HG03280 (cell line): ENCODE results near the gene B3GAT3.
"Not testable (repeated sequence)": the region's sequence is repeated elsewhere in the genome, so short reads cannot be mapped to it uniquely, and the experiment has no call there.

ENCODE experiments used
- ATAC-seq: cut with Tn5 transposase; IDR thresholded peaks from one replicate; pipeline ENCODE4 v1.9.1; 2021; ENCODE audit warnings: mild to moderate bottlenecking, moderate library complexity; ENCODE audit not compliant: unreplicated experiment

The B3GAT3 gene

DNA sequence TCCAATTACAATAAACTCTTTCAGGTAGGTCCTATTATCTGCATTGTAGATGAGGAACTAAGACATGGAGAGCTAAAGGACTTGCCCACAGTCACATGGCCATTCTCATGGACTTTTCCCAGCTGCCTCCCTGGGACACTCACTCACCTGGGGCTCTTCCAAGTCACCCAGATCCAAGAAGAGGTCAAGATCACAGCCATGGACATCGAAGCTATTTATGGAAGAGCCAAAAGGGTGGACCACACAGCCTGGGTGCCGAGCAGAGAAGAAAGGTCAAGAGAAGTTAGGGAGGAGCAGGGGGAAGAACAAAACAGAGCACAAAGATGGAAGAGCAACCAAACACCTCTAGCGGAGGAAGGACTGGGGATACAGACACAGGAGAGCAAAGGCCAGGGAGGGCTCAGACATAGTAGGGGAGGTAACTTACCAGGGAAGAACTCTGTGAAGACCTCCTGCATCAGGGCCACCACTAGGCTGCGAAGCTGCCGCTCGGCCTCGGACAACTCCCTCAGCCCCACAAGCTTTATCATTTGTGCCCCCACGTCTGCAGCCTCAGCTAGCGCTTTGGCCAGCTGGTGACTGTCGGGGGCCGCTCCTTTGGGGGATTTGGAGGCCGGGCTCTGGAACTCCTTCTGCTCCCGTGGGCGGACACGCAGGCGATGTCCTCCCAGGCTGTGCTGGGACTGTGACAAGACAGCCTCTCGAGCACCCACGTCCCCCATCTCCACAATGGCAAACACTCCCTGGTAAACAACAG lies 40.6 kb downstream of the B3GAT3 start:
- ATAC-seq, result no peak

DNA sequence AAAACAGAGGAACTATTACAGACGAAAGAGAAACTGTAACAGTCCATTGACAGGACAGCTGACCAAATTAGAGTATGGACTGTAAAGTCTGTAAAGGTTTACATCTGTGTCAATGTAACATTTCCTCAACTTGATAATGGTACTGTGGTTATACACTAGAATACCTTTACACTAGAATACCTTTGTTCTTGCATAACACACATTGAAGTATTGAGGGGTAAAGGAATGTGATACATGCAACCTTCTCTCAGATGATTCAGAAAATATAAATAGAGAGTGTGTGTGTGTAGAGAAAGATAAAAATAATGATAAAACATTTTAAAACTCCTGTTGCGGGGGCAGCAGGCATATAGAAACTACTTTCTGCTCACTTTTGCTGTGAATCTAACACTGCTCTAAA lies 42.5 kb downstream of the B3GAT3 start:
- no peak for ATAC-seq

DNA sequence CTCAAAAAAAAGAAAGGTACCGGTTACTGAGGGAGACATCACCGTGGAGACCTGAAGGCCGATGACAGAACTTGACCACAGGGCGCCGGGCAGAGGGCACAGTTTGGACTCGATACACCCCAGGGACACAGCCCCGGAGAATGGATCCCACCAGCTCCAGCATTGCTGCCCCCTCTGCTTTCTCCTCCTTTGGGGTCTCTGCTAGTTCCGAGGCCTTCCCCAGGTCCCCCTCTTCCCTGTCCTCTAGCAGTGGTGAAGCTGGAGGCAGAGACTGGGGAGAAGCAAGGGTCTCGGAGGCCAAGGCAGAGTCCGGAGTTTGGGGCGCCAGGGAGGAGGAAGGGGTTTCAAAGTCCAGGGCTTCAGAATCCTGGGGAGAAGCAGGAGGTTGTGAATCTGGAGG lies 43.2 kb downstream of the B3GAT3 start:
- ATAC-seq, result no peak

DNA sequence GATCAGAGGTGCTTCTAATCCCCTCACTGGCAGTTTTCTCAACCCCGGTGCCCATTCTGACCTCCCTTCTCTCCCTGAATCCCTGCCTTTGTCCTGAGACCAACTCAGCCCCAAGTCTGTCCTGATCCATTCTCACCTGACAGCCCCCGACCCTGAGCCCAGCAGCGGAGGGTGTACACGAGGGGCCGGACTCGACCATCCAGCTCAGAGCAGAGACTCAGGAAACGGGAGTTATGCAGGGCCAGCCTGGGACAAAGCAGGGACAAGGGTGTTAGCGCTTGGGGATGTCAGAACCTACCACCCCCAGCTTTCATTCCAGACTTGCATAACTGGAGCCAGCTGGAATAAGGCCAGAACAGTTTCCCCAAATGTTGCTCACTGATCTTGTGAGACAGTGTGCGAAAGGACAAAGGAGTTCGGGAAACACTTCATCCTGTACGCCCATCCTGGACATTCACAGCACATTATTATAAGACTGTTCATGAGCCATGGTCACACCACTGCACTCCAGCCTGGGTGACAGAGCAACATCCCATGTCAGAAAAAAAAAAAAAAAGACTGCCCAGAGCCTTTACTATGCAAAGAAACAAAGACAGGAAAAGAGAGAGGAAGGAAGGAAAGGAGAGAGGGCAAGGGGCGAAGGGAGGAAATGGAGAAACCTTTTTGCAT lies 44.6 kb downstream of the B3GAT3 start:
- ATAC-seq, result no peak

DNA sequence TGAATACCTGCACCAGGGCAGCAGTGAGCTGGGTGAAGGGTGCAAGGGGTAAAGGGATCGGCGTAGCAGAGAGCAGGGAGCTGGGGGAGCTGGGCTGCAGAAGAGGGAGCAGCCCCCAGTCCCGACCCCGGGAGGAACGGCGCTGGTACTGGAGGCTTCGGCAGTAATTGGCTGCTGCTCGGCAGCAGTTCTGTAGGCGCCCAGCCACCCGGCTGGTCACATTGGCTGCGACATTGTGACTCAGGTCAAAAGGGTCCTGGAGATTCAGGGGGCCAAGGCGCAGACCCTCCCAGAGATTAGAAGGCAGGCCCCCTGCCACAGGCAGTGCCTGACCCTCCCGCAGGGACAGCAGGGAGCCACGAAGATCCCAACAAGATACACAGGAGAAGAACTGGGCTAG lies 45.9 kb downstream of the B3GAT3 start:
- no peak for ATAC-seq

DNA sequence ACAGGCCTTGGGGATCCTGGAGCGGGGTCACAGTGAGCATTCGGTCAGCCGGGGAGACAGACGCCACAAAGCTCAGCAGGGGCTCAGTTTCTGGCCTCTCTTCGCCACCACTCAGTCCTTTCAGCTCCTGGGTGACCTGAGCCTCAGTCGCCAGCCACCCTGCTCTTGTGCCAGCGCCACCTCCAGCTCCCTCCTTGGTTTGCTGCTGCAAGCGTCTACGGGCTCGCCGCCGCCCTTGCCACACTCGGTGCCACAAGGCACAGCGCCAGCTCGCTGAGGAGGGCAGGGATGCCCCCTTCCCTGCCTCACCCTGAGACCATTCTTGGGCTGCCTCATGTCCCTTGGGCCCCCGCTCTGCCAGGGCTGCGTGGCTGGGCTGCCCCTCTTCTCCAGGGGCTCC lies 46.6 kb downstream of the B3GAT3 start:
- no peak for ATAC-seq

DNA sequence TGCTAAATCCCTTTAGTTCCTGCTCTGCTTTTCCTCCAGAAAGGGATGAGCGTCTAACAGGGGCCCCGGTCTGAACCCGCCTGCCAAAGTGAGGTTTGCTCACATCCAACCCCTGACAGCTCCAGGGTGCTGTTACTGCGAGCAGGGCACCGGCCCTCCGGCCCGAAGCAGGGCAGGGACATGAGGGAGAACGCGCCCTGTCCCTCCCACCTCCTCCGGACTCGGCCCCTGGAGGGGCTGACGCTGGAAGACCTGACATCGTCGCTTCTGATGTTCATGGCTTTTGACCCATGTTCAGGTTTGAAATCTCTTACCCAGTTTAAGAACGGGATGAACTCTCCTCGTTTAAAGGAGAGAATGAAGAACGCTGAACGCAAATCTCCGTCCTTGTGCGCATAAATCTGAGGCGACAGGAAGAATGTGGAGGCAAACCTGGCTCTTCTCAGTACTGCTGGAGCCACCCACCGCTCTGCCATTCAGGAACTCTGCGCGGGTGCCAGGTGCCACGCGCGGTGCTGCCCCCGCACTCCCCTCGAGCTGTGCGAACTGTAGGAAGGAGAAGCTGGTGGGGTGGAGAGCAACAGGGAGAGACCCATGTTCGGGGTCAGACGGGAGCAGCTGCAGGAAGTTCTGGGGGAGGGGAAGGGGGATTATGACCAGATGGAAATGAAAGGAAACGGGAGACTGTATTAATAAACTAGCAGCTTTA lies 47.3 kb downstream of the B3GAT3 start:
- ATAC-seq, result no peak

DNA sequence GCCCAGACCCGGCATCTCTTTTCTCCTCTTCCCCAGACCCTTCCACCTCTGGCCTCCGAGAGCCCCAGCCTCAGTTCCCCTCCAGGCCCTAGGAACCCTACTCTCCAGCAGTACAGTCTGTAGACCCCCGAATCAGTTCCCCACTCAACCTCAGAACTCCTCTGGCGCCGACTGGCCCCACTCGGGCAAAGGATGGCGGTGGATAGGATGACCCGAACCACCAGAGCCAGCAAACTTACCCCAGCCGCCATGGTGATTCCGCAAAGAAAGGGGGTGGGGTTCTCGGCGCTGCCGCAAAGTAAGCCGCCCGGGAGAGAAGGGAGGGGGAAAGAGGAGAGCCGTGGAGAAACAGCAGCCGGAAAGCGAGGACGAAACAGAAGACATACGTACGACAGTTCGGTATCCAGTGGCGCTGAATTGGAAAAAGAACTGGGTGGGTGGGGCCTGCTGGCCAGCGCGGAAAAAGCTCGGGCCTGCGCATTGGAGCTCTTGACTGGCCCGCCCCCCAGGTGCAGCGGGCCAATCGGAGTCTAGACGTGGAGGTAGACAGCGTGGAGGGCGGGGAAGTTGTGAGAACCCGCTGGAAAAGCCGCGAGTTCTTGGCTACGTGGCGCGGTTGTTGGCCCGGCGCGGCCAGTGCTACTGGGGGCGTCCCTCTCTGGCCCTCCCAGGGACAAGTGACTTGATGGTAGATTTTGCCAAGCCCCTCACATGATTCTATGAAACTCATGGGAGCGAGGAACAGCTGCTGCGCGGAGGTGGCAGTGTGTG lies 48.0 kb downstream of the B3GAT3 start, which contains the start of gene EEF1G:
Gene EEF1G, minus strand, starts transcription at position 300 of the 771 bp plus-strand sequence. Its CDS starts 49 bp downstream, at position 251.
- ATAC-seq, result peak; percentile 89

DNA sequence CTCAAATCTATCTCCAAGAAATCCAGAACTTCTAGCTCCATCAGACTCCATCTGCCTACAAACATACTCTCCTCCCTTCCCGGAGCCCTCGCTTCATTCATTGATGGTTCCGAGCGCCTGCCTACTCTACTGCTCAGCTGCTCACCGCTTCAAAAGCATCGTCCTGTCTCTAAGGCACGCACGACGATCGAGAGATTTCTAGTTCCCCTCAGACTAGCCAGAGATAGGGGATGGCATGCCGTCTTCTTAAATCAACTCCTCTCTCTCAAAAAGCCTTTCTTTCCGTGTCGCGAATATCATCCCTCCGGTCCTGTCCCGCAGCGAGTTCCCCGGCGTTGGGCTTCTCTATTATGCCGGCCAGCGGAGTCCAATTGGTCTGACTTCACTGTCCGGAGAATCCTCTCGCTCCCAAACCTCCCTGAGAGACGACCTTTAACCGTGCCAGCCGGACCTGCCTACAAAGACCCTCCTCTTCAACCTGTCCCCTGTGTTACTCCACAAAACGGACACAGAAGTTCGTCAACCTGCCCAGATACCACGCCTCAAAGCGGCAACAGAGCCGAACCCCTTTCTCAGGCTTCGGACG lies 48.7 kb downstream of the B3GAT3 start:
- no peak for ATAC-seq

DNA sequence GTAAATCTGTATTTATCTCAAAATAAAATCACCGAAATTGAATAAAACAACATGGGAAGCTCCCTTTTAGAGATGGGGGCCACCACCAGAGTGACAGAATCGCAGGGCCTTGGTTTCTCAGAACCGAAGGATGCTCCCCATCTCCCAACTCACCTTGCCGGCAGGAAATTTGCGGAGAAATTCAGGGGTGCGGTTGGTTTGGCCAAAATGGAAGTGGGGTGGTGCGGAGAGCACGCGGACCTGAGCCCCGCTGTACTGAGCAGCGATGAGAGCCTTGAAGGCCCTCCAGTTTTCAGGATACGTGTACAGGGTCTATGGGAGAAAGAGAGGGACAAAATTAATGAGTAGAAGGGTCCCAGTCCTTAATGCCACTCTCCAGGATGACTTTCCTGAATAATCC lies 49.4 kb downstream of the B3GAT3 start:
- no peak for ATAC-seq

DNA sequence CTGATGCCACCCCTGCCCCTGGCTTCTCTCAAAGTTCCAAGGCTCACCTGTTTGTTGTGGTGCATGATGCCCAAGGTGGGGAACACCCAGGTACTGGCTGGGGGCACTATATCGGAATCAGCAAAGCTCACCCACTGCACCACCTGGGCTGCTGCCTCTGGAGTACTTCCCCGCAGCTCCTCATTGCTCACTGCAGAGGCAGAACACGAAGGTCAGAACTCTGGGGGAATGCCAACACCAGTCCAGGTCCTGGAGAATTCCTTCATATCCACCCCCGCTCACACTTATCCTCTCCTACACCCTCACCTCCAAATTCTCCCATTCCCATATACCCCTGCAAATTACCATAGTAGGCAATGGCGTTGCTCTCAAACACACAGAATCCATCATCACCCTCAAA lies 50.3 kb downstream of the B3GAT3 start:
- ATAC-seq, result not testable (repeated sequence)

DNA sequence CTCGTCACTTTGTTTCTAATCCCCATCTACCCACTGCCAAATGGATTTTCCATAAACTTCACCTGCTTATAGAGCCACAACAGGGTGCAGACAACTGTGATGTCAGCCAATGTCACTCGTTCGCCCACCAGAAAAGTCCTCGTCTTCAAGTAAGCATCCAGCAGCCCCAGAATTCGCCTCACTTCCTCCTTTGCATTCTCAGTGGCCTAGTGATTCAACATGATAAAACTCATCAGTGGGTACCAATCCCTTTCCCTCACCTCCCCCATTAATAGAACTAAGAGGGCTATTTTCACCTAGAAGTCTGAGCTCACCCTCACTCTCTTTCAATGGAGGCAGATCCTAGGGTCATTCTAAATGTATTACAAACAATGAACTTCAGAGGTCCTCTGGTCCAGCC lies 50.9 kb downstream of the B3GAT3 start:
- not testable (repeated sequence) for ATAC-seq

DNA sequence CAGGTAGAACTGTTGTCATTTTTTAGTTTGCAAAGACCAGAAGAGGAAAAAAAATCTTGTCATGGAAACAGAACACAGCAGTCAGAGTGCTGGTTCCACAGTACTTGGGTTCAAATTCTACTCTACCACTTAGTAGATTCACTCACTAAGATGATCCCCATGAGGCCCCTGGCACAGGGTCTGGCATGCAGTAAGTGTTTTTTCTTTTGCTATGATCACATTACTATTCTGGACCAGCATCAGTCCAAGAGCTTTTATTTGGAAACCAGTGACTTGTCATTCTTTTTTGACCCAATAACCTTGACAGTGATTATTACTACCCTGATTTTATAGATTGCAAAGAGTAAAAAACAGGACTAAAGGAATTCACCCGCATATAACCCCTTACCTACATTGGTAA lies 52.2 kb downstream of the B3GAT3 start:
- ATAC-seq, result no peak

DNA sequence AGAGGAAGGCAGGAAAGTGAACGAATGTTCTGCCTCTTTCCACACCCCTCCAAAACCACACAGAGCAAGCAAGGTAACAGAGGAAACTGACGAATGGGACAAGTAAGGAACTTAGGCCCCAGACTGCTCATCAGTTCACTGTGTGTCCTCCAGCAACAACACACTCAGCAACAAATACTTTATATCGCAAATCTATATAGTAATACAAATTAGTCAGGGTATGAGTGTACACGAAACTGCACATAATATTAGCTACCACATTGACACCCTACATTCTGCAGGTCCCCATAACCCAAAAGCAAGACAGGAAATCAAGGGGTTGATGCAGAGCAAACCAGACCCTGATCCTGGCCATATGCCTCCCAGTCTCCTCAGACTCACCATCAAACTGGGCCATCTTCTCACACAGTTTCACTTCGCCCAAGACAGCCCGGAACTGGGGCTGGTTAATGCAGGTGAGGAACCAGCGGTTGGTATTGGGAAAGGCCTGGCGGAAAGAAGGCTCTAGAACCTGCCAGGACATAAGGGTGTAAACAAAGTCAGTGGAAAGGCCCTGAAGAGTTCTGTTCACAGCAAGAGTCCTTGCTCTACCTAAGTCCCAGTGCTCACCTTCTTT lies 54.7 kb downstream of the B3GAT3 start:
- ATAC-seq, result no peak

DNA sequence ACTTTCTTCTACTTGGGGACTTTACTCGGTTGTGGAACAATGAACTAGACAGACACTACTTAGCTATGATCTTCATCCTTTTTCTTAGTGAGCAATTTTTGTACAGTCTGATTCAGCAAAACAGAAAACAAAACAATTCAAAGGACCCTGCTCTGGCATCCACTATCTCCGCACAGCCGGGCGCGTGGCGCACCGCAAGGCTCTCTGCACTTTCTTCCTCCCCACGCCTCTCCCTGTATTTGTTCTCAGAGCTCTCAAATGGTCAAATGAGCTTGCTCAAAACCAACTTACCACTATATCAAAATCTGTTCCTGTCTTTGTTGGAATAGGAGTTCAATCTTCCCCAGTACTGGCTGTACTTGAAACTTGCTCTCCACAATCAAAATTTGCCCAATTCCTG lies 55.5 kb downstream of the B3GAT3 start:
- no peak for ATAC-seq
